RWPE2 (cell line): ENCODE measurements around the gene GRAP2.

Experiments
- ATAC-seq: fragments of 200-7000 bp; cut with Tn5 transposase; 3 replicates; pipeline ENCODE4 v1.9.1; 2021; ENCODE audit warnings: low read depth
- DNase-seq: peaks from one replicate; pipeline ENCODE4 v3.0.0-alpha.2; 2020; ENCODE audit warnings: low spot score
- H3K27ac ChIP-seq: fragments of 450-650 bp; 2 replicates; pipeline ENCODE4 v1.5.1; 2017; ENCODE audit warnings: mild to moderate bottlenecking; ENCODE audit not compliant: poor library complexity, severe bottlenecking
- H3K27me3 ChIP-seq: fragments of 250-450 bp; sonication (Bioruptor Pico); 2 replicates; pipeline ENCODE4 v1.5.1; 2021; ENCODE audit warnings: mild to moderate bottlenecking, moderate library complexity; ENCODE audit not compliant: insufficient read depth, poor library complexity, severe bottlenecking
- H3K36me3 ChIP-seq: fragments of 250-450 bp; sonication (Bioruptor Pico); 2 replicates; pipeline ENCODE4 v1.5.1; 2020; ENCODE audit warnings: low read depth, mild to moderate bottlenecking, moderate library complexity
- H3K4me1 ChIP-seq: fragments of 250-450 bp; sonication (Bioruptor Pico); 2 replicates; pipeline ENCODE4 v1.5.1; 2021; ENCODE audit warnings: mild to moderate bottlenecking, moderate library complexity; ENCODE audit not compliant: insufficient read depth, poor library complexity, severe bottlenecking
- H3K4me3 ChIP-seq: fragments of 250-450 bp; sonication (Bioruptor Pico); 2 replicates; pipeline ENCODE4 v1.5.1; 2021; ENCODE audit warnings: mild to moderate bottlenecking, moderate library complexity; ENCODE audit not compliant: severe bottlenecking
- H3K9me3 ChIP-seq: fragments of 250-450 bp; sonication (Bioruptor Pico); 2 replicates; pipeline ENCODE4 v1.5.1; 2021; ENCODE audit warnings: mild to moderate bottlenecking, moderate library complexity; ENCODE audit not compliant: severe bottlenecking
- CTCF ChIP-seq: fragments of 450-650 bp; IDR thresholded peaks from one replicate; pipeline ENCODE4 v1.5.1; 2017; ENCODE audit warnings: mild to moderate bottlenecking, moderate library complexity; ENCODE audit not compliant: poor library complexity, severe bottlenecking

GRAP2 gene

GRCh38 chr22:39900306-39901227, at the start of gene GRAP2:
TSS of gene GRAP2 (plus strand) at chr22:39901084. CDS start at chr22:39947107, 46,023 bp downstream.
- H3K4me3 ChIP-seq, result no peak within 1 kb of the TSS
- no peaks in the 10 kb centered on the region for H3K4me1 ChIP-seq
- no peaks in the 10 kb centered on the region for H3K9me3 ChIP-seq
- no peaks in the 10 kb centered on the region for H3K36me3 ChIP-seq
- H3K27me3 ChIP-seq, result peaks cover 8% of the 10 kb centered on the region
- no peak within 1 kb of the TSS for H3K27ac ChIP-seq
- ATAC-seq, result no peak
- no peak for DNase-seq
- no peak for TF ChIP-seq CTCF

GRCh38 chr22:39851606-39852315, 49.1 kb upstream of the GRAP2 start:
- no peaks in the 10 kb centered on the region for H3K4me1 ChIP-seq
- no peaks in the 10 kb centered on the region for H3K36me3 ChIP-seq
- H3K27me3 ChIP-seq, result peaks cover 21% of the 10 kb centered on the region
- no peak overlapping the region for H3K4me3 ChIP-seq
- TF ChIP-seq CTCF, result no peak
- no peak for DNase-seq
- no peak overlapping the region for H3K27ac ChIP-seq
- H3K9me3 ChIP-seq, result no peaks in the 10 kb centered on the region
- ATAC-seq, result no peak

GRCh38 chr22:39852799-39853198, 48.1 kb upstream of the GRAP2 start:
- no peak for ATAC-seq
- Histone ChIP-seq H3K27me3 (peaks cover 21% of the 10 kb centered on the region), H3K27ac (no peak overlapping the region), H3K4me1 (no peaks in the 10 kb centered on the region), H3K36me3 (no peaks in the 10 kb centered on the region), H3K9me3 (no peaks in the 10 kb centered on the region), H3K4me3 (no peak overlapping the region)
- DNase-seq, result no peak
- TF ChIP-seq CTCF, result no peak

GRCh38 chr22:39856588-39856987, 44.3 kb upstream of the GRAP2 start:
- DNase-seq, result no peak
- ATAC-seq, result no peak
- TF ChIP-seq CTCF, result no peak
- Histone ChIP-seq H3K36me3 (no peaks in the 10 kb centered on the region), H3K4me1 (no peaks in the 10 kb centered on the region), H3K27me3 (peaks cover 17% of the 10 kb centered on the region), H3K27ac (no peak overlapping the region), H3K4me3 (no peak overlapping the region), H3K9me3 (no peaks in the 10 kb centered on the region)
